Ascending aorta (tissue), 2 donors: ENCODE results near the gene COL4A2. TPM values are rescaled to one million over a fixed set of nuclear protein-coding genes. Genes with fewer than 3 reads are reported as not detected.
A peak's percentile ranks its signal among the peaks of the same experiment; 100 is the strongest.

ENCODE experiments used
- DNase-seq, 2 donors: peaks; one replicate each; pipeline ENCODE4 v3.0.0-alpha.2; 2019; ENCODE audit warnings: low spot score in 2 of 2
- H3K27ac ChIP-seq, 2 donors: fragments of 200-600 bp; sonication (generic); one replicate each; pipeline ENCODE4 v1.5.1; 2016 to 2017; ENCODE audit warnings: mild to moderate bottlenecking in 1 of 2
- H3K27me3 ChIP-seq: fragments of 200-600 bp; sonication (generic); one replicate; pipeline ENCODE4 v1.5.1; 2017
- H3K36me3 ChIP-seq, 2 donors: fragments of 200-600 bp; sonication (generic); one replicate each; pipeline ENCODE4 v1.5.1; 2016
- H3K4me1 ChIP-seq, 2 donors: fragments of 200-600 bp; sonication (generic); one replicate each; pipeline ENCODE4 v1.5.1; 2016 to 2017; ENCODE audit warnings: mild to moderate bottlenecking in 1 of 2
- H3K4me3 ChIP-seq, 2 donors: fragments of 200-600 bp; sonication (generic); one replicate each; pipeline ENCODE4 v1.5.1; 2016 to 2017; ENCODE audit warnings: mild to moderate bottlenecking in 1 of 2
- H3K9me3 ChIP-seq, 2 donors: fragments of 200-600 bp; sonication (generic); one replicate each; pipeline ENCODE4 v1.5.1; 2016
- intact Hi-C: fragments of 100-400 bp; cut with DNase I; formaldehyde crosslinking; loops from one replicate; pipeline ENCODE4 v1.15.1; 2023
- total RNA-seq: library from RNA; depleted of rRNA; stranded (reverse); fragments of >200 nt; gene quantifications from one replicate; pipeline ENCODE4 v1.1.0, GENCODE V29; 2016
- TF ChIP-seq, protein P1 (sequence below), 3 experiments: fragments of 200-600 bp in 2 of 3; fragments of 450-650 bp in 1 of 3; sonication (generic) in 2 of 3; IDR thresholded peaks; one replicate each; pipeline ENCODE4 v1.5.1; 2016 to 2019; ENCODE audit warnings: antibody characterized with exemption in 3 of 3, mild to moderate bottlenecking in 1 of 3, moderate library complexity in 1 of 3

COL4A2 gene
- total RNA-seq, 1 donor from 2014 or later, result 1,227 TPM

- Histone ChIP-seq H3K27ac (peak overlapping the region; percentile 95 to 96), H3K36me3 (peaks cover 2 to 10% of the 10 kb centered on the region in 2 donors), H3K4me3 (peak overlapping the region; percentile 34 to 55), H3K27me3 (no peaks in the 10 kb centered on the region), H3K9me3 (no peaks in the 10 kb centered on the region), H3K4me1 (peaks cover 7 to 69% of the 10 kb centered on the region in 2 donors)
- intact Hi-C loops, result loop anchor here (1.0 kb wide), 1 partner anchor 9 kb away; no protein-coding TSS in a partner anchor
- TF ChIP-seq, protein P1, sequence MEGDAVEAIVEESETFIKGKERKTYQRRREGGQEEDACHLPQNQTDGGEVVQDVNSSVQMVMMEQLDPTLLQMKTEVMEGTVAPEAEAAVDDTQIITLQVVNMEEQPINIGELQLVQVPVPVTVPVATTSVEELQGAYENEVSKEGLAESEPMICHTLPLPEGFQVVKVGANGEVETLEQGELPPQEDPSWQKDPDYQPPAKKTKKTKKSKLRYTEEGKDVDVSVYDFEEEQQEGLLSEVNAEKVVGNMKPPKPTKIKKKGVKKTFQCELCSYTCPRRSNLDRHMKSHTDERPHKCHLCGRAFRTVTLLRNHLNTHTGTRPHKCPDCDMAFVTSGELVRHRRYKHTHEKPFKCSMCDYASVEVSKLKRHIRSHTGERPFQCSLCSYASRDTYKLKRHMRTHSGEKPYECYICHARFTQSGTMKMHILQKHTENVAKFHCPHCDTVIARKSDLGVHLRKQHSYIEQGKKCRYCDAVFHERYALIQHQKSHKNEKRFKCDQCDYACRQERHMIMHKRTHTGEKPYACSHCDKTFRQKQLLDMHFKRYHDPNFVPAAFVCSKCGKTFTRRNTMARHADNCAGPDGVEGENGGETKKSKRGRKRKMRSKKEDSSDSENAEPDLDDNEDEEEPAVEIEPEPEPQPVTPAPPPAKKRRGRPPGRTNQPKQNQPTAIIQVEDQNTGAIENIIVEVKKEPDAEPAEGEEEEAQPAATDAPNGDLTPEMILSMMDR (IDR thresholded peaks at IDR 0.05), result no peak
- DNase-seq, result peak in 1 of 2 donors; percentile 70
These were observed 22.8 kb downstream of the COL4A2 start for GRCh38 chr13:110329798-110330461.

- Histone ChIP-seq H3K4me1 (peaks cover 7 to 66% of the 10 kb centered on the region in 2 donors), H3K4me3 (peak overlapping the region; percentile 34 to 55), H3K36me3 (peaks cover 7 to 12% of the 10 kb centered on the region in 2 donors), H3K27ac (peak overlapping the region; percentile 95 to 96), H3K27me3 (no peaks in the 10 kb centered on the region), H3K9me3 (no peaks in the 10 kb centered on the region)
- DNase-seq, result peak in 1 of 2 donors; percentile 63
- TF ChIP-seq, protein P1 (IDR thresholded peaks at IDR 0.05), result no peak
- intact Hi-C loops, result no loop called here
These were observed 23.5 kb downstream of the COL4A2 start for GRCh38 chr13:110330491-110331011.

DNA sequence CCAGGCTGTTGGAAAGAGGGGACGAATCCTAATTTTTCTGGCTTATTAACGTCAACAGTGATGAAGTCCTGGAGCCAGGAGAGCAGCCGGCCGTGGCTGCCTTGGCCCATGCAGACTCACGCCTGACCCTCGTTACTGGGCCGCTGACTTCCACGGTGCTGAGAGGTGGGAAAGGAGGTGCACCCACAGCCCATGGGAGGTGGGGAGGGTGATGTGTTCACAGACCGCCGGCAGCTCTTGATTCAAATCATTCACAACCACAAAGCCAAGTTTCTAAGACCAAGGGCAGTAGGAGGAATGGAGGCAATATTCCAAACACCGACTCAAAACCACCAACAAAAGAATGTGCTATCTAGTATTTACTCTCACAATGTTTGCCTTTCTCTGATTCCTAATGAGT lies 24.3 kb downstream of the COL4A2 start:
- H3K27me3 ChIP-seq, result no peaks in the 10 kb centered on the region
- H3K9me3 ChIP-seq, result no peaks in the 10 kb centered on the region
- H3K36me3 ChIP-seq, result peaks cover 7 to 12% of the 10 kb centered on the region in 2 donors
- DNase-seq, result peak in 1 of 2 donors; percentile 63
- H3K27ac ChIP-seq, result peak overlapping the region; percentile 95 to 96
- TF ChIP-seq, protein P1 (IDR thresholded peaks at IDR 0.05), result no peak
- H3K4me1 ChIP-seq, result peaks cover 6 to 66% of the 10 kb centered on the region in 2 donors
- intact Hi-C loops, result no loop called here
- H3K4me3 ChIP-seq, result peak overlapping the region; percentile 3 to 55

- Histone ChIP-seq H3K4me3 (no peak overlapping the region), H3K27ac (peak overlapping the region; percentile 95 to 96), H3K36me3 (peaks cover 7 to 12% of the 10 kb centered on the region in 2 donors), H3K4me1 (peaks cover 9 to 67% of the 10 kb centered on the region in 2 donors), H3K27me3 (no peaks in the 10 kb centered on the region), H3K9me3 (no peaks in the 10 kb centered on the region)
- no peak for DNase-seq
- intact Hi-C loops, result no loop called here
- TF ChIP-seq, protein P1 (IDR thresholded peaks at IDR 0.05), result no peak
These were observed 25.7 kb downstream of the COL4A2 start for GRCh38 chr13:110332750-110333149.

DNA sequence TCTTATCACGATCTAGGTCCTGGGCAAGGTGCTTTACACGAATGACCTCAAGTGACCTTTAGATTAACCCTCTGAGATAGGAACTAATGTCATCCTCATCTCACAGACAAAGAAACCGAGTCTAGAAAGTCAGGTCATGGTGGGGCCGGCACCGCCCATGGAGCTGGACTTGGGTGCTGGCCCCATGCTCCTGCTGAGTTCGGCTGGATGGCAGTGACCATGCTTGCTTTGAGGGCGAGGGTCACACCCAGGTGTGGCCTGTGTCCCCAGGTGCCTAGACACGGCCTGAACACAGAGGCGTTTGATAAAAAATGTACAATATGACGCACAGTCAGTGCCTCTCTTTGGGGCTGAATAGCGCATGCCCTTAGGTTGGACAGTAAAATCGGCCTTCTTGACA lies 26.8 kb downstream of the COL4A2 start:
- H3K36me3 ChIP-seq, result peaks cover 7 to 12% of the 10 kb centered on the region in 2 donors

More for the DNA sequence above, 26.8 kb downstream of the COL4A2 start:
- Histone ChIP-seq H3K4me3 (no peak overlapping the region), H3K9me3 (no peaks in the 10 kb centered on the region), H3K27ac (peak overlapping the region; percentile 95 to 96), H3K4me1 (peaks cover 17 to 72% of the 10 kb centered on the region in 2 donors), H3K27me3 (no peaks in the 10 kb centered on the region)
- intact Hi-C loops, result no loop called here
- TF ChIP-seq, protein P1 (IDR thresholded peaks at IDR 0.05), result no peak
- peak in 1 of 2 donors; percentile 62 for DNase-seq
